SU-DHL-6 (cell line): Measurements from ENCODE around the gene C4B.
"Not testable (repeated sequence)": the region's sequence is repeated elsewhere in the genome, so short reads cannot be mapped to it uniquely, and the experiment has no call there.

ENCODE experiments used
- CTCF ChIP-seq: fragments of 200-600 bp; sonication (generic); IDR thresholded peaks from one replicate; pipeline ENCODE4 v1.5.1; 2017; ENCODE audit warnings: antibody characterized with exemption, mild to moderate bottlenecking, low read length, moderate library complexity; ENCODE audit not compliant: insufficient read depth, poor library complexity, severe bottlenecking
- EZH2phosphoT487 ChIP-seq: fragments of 200-600 bp; sonication (generic), shearing (Covaris generic); conservative IDR thresholded peaks from 2 replicates; pipeline ENCODE4 v1.6.1; 2018; ENCODE audit warnings: mild to moderate bottlenecking, antibody characterized with exemption, low read length, moderate library complexity, mixed read lengths

GRCh38 chr6:32008616-32009015 lies 6.0 kb upstream of the C4B start:
- TF ChIP-seq CTCF, EZH2phosphoT487: not testable (repeated sequence)
